ENCODE data around the gene EMX1. TPM values are rescaled to one million over a fixed set of nuclear protein-coding genes. Genes with fewer than 3 reads are reported as not detected.

Gene EMX1
- total RNA-seq, 1 experiment from 2014 or later, result 0.72 TPM

- no peaks in the 10 kb centered on the region for H3K79me2 ChIP-seq (ENCODE audit: insufficient read depth, low read length)
- peaks cover 15% of the 10 kb centered on the region; the same call in 1 of the 2 replicates for H3K4me1 ChIP-seq (ENCODE audit: insufficient read depth, low read length)
- no peaks in the 10 kb centered on the region; the same call in 1 of the 2 replicates for H3K27me3 Mint-ChIP-seq (ENCODE audit: low read depth)
- WGBS (ENCODE audit: extremely low coverage, insufficient read length, low lambda C conversion rate), result no CpG with 5 or more reads among the region's 2 CpGs
- no peak overlapping the region for H3K23ac ChIP-seq (ENCODE audit: insufficient read length, low read depth, low read length)
- H3K4me1 Mint-ChIP-seq, result peaks cover 31 to 37% of the 10 kb centered on the region in 2 experiments
- H2BK120ac ChIP-seq (ENCODE audit: low read depth, low read length, poor library complexity, severe bottlenecking), result no peak overlapping the region
- no peak overlapping the region for H2BK12ac ChIP-seq (ENCODE audit: insufficient read length, low read depth, low read length)
- TF ChIP-seq CTCF (conservative IDR thresholded peaks at IDR 0.05), result no peak
- no peak overlapping the region for H2AFZ ChIP-seq (ENCODE audit: low read length)
- no peaks in the 10 kb centered on the region for H3K9me3 ChIP-seq (ENCODE audit: control insufficient read depth, low read depth, low read length)
- no peak overlapping the region for H2BK5ac ChIP-seq (ENCODE audit: insufficient read length, low read length)
- no peak overlapping the region for H3K14ac ChIP-seq (ENCODE audit: insufficient read depth, low read length)
- H3K27me3 ChIP-seq (ENCODE audit: insufficient read depth, low read length), result no peaks in the 10 kb centered on the region
- no peak overlapping the region for H2AK5ac ChIP-seq (ENCODE audit: insufficient read length, low read length)
- no peak overlapping the region for H2BK15ac ChIP-seq (ENCODE audit: low read depth, low read length)
- H3K9ac ChIP-seq (ENCODE audit: extremely low read depth, insufficient read length, low read length), result no peak overlapping the region
- H2BK20ac ChIP-seq (ENCODE audit: low read depth, low read length, poor library complexity, severe bottlenecking), result no peak overlapping the region
- H3K79me1 ChIP-seq (ENCODE audit: insufficient read depth, low read depth, low read length, poor library complexity, severe bottlenecking), result no peaks in the 10 kb centered on the region
- no peak for DNase-seq
- no peak overlapping the region for H4K8ac ChIP-seq (replicated peaks; ENCODE audit: insufficient read length, low read depth, low read length)
- H3K36me3 Mint-ChIP-seq (ENCODE audit: insufficient read depth in 1 of 3, low read depth in 3 of 3), result no peaks in the 10 kb centered on the region; a peak in 1 of 7 replicates
- no peaks in the 10 kb centered on the region for H4K20me1 ChIP-seq (ENCODE audit: control insufficient read depth, insufficient read depth, insufficient read length)
- H3K27ac Mint-ChIP-seq, result peak overlapping the region in 1 of 3 experiments; percentile 16; a peak in 1 of 7 replicates
- no peak overlapping the region for H3K56ac ChIP-seq (ENCODE audit: insufficient read length, low read depth, low read length)
- H3K27ac ChIP-seq (ENCODE audit: insufficient read length, low read depth, low read length), result no peak overlapping the region
- no peaks in the 10 kb centered on the region for H3K9me3 Mint-ChIP-seq
- H3K4me3 Mint-ChIP-seq, result peak overlapping the region in 1 of 2 experiments; percentile 57; a peak in 2 of 5 replicates
- peak overlapping the region; percentile 30 for H3K4me2 ChIP-seq (ENCODE audit: insufficient read depth, insufficient read length, low read length)
- H3T11ph ChIP-seq (ENCODE audit: low read length), result no peak overlapping the region
- no peak overlapping the region for H3K4ac ChIP-seq (ENCODE audit: low read depth, low read length)
- H3K18ac ChIP-seq (ENCODE audit: insufficient read length, low read depth, low read length), result no peak overlapping the region
- no peak overlapping the region for H4K91ac ChIP-seq (ENCODE audit: insufficient read length, low read depth, low read length)
- no peaks in the 10 kb centered on the region for H3K23me2 ChIP-seq (ENCODE audit: insufficient read length, low read depth, low read length, poor library complexity, severe bottlenecking)
- no peak overlapping the region for H4K5ac ChIP-seq (ENCODE audit: insufficient read length, low read depth, low read length)
Observed at GRCh38 chr2:72974436-72974754, 57.1 kb downstream of the EMX1 start.
